Heart left ventricle (tissue), 13 donors: ENCODE results near the gene CFAP46.

Source experiments
- CTCF ChIP-seq, 12 donors: fragments of 200-600 bp; sonication (generic) in 4 of 12; IDR thresholded peaks; one replicate each; pipeline versions ENCODE4 v1.5.0 to v1.8.0; 2018 to 2022; ENCODE audit warnings: antibody characterized with exemption in 12 of 12, mild to moderate bottlenecking in 5 of 12
- POLR2A ChIP-seq, 2 donors: fragments of 450-650 bp; IDR thresholded peaks; one replicate each; pipeline ENCODE4 v1.6.1; 2017; ENCODE audit warnings: antibody characterized with exemption in 2 of 2, mild to moderate bottlenecking in 2 of 2, moderate library complexity in 2 of 2
- donor health status: ischemic (EF 13 %, LVEDD 7.1; RV severe dilation, severe dysfunction).
- donor health status: DM: no; HTN: yes; CAD: no.
- donor health status: DM: no; HTN: no; CAD: no.
- donor health status: ischemic (EF 25% LVEDD 6.9; RV normal size, moderate dysfunction).
- donor health status: ischemic (EF 25% LVEDD 5.7; RV mildly dilated, moderate dysfunction).
- donor health status: ischemic (EF 35%, LVEDD 5.7; RV mildly dilated, moderate dysfunction).
- donor health status: nonischemic (EF 11% LVEDD 7.7; RV severe dilation, severe dysfunction).
- donor health status: DM: yes; HTN: yes; CAD: no.
- donor health status: PGD.
- donor health status: ischemic (EF 29% LVEDD 5.4; RV normal size, mild dysfunction).
- donor health status: nonischemic (EF 23%, LVEDD 6.1; RV moderate dilation, normal function).

DNA sequence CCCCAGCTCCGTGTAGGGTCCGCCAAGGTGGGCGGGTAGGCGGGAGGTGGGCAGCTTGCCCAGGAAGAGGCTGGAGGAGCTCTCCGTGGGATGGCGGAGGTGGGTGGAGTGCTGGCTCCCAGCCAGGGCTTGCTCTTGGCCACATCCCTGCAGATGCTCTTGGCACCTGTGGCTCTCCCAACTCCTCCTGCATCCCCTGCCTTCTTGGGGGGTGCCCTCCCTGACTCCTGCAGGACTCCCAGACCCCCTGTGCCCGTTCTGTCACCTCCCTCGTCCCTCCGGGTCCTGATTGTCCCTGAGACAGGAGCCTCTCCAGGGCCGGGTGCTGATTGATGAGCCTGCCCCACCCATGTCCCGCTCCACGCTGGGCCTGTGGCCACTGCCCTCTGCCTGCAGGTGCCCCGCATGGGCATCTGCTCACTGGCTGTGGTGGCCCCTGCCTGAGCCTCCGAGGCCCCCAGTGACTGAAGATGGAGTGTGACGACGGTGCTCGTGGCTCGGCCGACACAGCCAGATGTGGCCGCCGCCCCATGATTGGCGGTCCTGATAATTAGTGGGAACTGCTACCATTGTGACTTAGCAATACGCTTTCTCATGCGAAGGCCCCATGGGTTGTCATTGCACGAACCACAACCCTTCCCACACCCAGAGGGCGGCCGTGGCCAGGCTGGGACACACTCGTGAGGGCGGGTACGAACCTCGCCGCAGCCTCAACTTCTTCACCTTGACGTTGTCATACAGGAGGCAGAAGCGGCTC, 23.6 kb downstream of the CFAP46 start:
- TF ChIP-seq CTCF (IDR thresholded peaks at IDR 0.05), result no peak
- TF ChIP-seq POLR2A (IDR thresholded peaks at IDR 0.05), result no peak
